Type B pancreatic cell (in vitro differentiated cells): Measurements from ENCODE around the gene BAD. TPM values are rescaled to one million over a fixed set of nuclear protein-coding genes. Genes with fewer than 3 reads are reported as not detected.

Experiments
- DNase-seq: peaks from one replicate; pipeline ENCODE4 v3.0.0; 2021; ENCODE audit warnings: mixed read lengths; ENCODE audit not compliant: unreplicated experiment; ENCODE audit errors: extremely low spot score
- H3K27ac Mint-ChIP-seq: 2 replicates; pipeline ENCODE4 v1.8.0; 2021; ENCODE audit warnings: mild to moderate bottlenecking, mixed read lengths
- H3K27me3 Mint-ChIP-seq: 2 replicates; pipeline ENCODE4 v1.8.0; 2021; ENCODE audit warnings: mixed read lengths
- H3K36me3 Mint-ChIP-seq: 2 replicates; pipeline ENCODE4 v1.8.0; 2021; ENCODE audit warnings: mixed read lengths
- H3K4me1 Mint-ChIP-seq: one replicate; pipeline ENCODE4 v1.8.0; 2021; ENCODE audit warnings: mixed read lengths; ENCODE audit not compliant: unreplicated experiment
- H3K4me3 Mint-ChIP-seq: 2 replicates; pipeline ENCODE4 v1.8.0; 2021; ENCODE audit warnings: mild to moderate bottlenecking, mixed read lengths
- H3K9me3 Mint-ChIP-seq: 2 replicates; pipeline ENCODE4 v1.8.0; 2021; ENCODE audit warnings: mixed read lengths
- CTCF ChIP-seq: fragments of 200-600 bp; sonication (generic); conservative IDR thresholded peaks from 2 replicates; pipeline ENCODE4 v1.5.0; 2021; ENCODE audit warnings: antibody characterized with exemption, mild to moderate bottlenecking
- long read RNA-seq: library from polyadenylated mRNA; unstranded; transcript quantifications from one replicate; pipeline ENCODE4 v2.0.0, GENCODE V29; 2020
- total RNA-seq: library from RNA; stranded (reverse); gene quantifications from 2 replicates; pipeline ENCODE4 v1.2.1, GENCODE V29; 2021; ENCODE audit warnings: low replicate concordance

BAD gene
- 39.3 and 48.7 TPM in 2 replicates for total RNA-seq
- long read RNA-seq, transcript BAD-201 (4 exons, 929 nt) = major isoform, 6 of 6 reads
- long read RNA-seq, partial matches to known transcripts = 0 of 6 reads
- long read RNA-seq, other reads (novel, unspliced or antisense) = 0 of 6 reads

- Mint-ChIP-seq H3K4me3 (peak within 1 kb of the TSS; percentile 87), H3K36me3 (peaks cover 8% of the 10 kb centered on the region), H3K27me3 (peaks cover 4% of the 10 kb centered on the region), H3K4me1 (peaks cover 13% of the 10 kb centered on the region), H3K27ac (peak within 1 kb of the TSS; percentile 88), H3K9me3 (no peaks in the 10 kb centered on the region)
- TF ChIP-seq CTCF = no peak
- peak; percentile 95 for DNase-seq
Observed at GRCh38 chr11:64284048-64284961, at the start of gene BAD. Gene BAD (minus strand): TSS chr11:64284665. CDS start chr11:64284368, 297 bp downstream.

DNA sequence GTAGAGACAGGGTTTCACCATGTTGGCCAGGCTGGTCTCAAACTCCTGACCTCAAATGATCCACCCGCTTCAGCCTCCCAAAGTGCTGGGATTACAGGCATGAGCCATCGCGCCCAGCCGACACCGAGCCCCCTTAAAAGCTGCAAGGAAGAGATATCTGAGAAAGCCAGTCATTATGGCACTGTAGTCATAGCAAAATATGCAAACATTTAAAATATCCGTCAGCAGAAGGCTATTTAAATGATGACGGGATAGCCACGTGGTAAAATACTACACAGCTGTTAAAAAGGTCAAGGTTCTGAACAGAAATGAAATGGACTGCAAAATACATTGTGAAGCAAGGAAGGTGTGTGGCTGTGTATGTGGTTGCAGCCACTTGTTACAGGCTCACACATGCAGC, 49.1 kb upstream of the BAD start:
- peak overlapping the region; percentile 63 for H3K27ac Mint-ChIP-seq
- DNase-seq = no peak
- TF ChIP-seq CTCF = no peak
- peaks cover 11% of the 10 kb centered on the region for H3K4me1 Mint-ChIP-seq
- peaks cover 3% of the 10 kb centered on the region for H3K27me3 Mint-ChIP-seq
- H3K4me3 Mint-ChIP-seq = no peak overlapping the region
- H3K36me3 Mint-ChIP-seq = no peaks in the 10 kb centered on the region
- H3K9me3 Mint-ChIP-seq = no peaks in the 10 kb centered on the region

DNA sequence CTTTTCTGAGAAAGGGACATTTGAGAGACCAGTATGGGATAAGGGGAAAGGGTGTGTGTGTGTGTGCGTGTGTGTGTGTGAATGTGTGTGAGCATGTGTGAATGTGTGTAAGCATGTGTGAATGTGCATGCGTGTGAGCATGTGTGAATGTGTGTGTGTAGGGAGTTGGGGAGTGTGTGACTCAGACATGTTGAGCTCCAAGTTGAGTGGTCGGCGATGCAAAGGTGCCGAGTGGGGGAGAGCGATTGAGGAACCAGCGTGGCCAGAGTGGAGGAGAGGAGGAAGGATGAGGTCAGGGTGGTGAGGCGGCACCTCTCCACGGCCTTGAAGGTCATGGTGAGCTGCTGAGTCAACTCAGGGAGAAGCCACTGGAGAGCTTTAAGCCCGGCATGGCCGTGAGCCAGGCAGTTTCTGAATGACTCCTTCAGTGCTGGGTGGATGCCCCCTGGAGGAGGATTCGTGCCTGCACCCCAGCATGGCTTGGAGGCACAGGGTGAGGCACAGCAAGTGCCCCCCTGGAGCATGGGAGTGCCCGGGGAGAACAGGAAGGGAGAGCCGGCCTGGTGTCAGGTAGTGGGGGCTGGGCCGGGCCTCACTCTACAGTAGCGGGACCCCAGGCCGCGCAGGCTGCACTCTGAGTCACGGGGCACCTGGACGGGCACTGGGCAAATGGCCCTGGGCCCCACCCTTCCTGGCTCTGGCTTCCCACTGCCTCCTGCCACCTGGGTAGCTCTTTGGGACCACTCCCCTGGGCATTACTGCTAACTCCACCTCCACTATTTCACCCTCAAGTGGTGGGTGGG, 47.3 kb upstream of the BAD start:
- Mint-ChIP-seq H3K9me3 (no peaks in the 10 kb centered on the region), H3K27ac (peak overlapping the region; percentile 35), H3K4me3 (no peak overlapping the region), H3K36me3 (no peaks in the 10 kb centered on the region), H3K27me3 (peaks cover 3% of the 10 kb centered on the region), H3K4me1 (peaks cover 11% of the 10 kb centered on the region)
- TF ChIP-seq CTCF = peak; percentile 42
- DNase-seq = no peak

DNA sequence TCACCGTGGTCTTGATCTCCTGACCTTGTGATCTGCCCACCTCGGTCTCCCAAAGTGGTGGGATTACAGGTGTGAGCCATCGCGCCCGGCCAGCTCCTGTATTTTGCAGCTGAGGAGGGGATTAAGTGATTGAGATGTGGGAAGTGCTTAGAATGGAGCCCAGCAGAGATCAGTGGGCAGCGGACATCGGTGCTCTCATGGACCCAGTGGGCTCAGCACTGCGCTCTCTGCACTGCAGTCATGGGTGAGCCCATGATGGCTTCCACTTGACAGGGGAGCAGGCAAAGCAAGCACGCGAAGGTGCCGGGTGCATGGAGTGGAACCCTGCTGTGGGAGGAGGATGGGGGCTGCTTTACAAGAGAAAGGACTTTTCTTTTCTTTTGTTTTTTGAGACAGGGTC, 46.4 kb upstream of the BAD start:
- H3K4me3 Mint-ChIP-seq = no peak overlapping the region
- no peak for DNase-seq
- H3K9me3 Mint-ChIP-seq = no peaks in the 10 kb centered on the region
- peaks cover 3% of the 10 kb centered on the region for H3K27me3 Mint-ChIP-seq
- peaks cover 11% of the 10 kb centered on the region for H3K4me1 Mint-ChIP-seq
- H3K27ac Mint-ChIP-seq = no peak overlapping the region
- H3K36me3 Mint-ChIP-seq = no peaks in the 10 kb centered on the region
- no peak for TF ChIP-seq CTCF

- H3K27me3 Mint-ChIP-seq = no peaks in the 10 kb centered on the region
- no peak for TF ChIP-seq CTCF
- H3K36me3 Mint-ChIP-seq = no peaks in the 10 kb centered on the region
- H3K4me3 Mint-ChIP-seq = no peak overlapping the region
- DNase-seq = no peak
- no peak overlapping the region for H3K27ac Mint-ChIP-seq
- no peaks in the 10 kb centered on the region for H3K9me3 Mint-ChIP-seq
- peaks cover 6% of the 10 kb centered on the region for H3K4me1 Mint-ChIP-seq
Observed at GRCh38 chr11:64327993-64328392, 43.5 kb upstream of the BAD start.
